Measurements from ENCODE around the gene NGF. TPM values are rescaled to one million over a fixed set of nuclear protein-coding genes. Genes with fewer than 3 reads are reported as not detected.

The NGF gene
- total and polyA plus RNA-seq, 2 of the 8 experiments (the other 6 are each of a cell fraction or from before 2014, with no cell fraction given) = 1.6 TPM; not detected in 1

DNA sequence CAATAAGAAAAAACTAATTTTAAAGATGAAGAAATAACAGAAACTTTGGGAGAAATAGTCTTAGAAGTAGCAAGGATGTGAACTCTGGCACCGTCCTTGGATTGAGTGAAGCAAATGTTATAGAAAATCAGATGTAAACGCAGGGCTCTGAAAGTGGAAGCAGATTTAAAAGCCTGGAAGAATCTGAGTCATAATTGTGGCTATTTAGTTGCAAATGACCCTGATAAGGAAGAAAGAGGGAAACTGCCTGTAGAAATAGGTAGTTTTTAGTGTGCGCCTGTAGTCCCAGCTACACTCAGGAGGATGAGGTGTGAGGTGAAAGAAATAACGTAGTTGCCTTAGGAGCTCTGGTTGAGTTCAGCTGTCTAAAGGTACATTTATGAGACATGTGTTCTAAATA, 101.0 kb downstream of the NGF start:
- H3K18ac ChIP-seq (ENCODE audit: extremely low read depth, low read length) = no peak overlapping the region
- H3K9ac ChIP-seq (replicated peaks in 1 of 4; ENCODE audit: extremely low read depth in 1 of 4, low read depth in 3 of 4, low read length in 3 of 4) = no peak overlapping the region
- H3K23me2 ChIP-seq (ENCODE audit: low read depth, low read length) = no peaks in the 10 kb centered on the region
- no peak overlapping the region for H4K91ac ChIP-seq (replicated peaks; ENCODE audit: insufficient read length, low read length)
- H3K27me3 ChIP-seq (replicated peaks in 1 of 4; ENCODE audit: control insufficient read depth in 3 of 4, extremely low read depth in 1 of 4, insufficient read depth in 3 of 4, low read length in 3 of 4) = peaks cover 0 to 1% (median 0%) of the 10 kb centered on the region in 4 experiments; a peak in 1 of 7 replicates
- no peak overlapping the region for H2BK20ac ChIP-seq (ENCODE audit: low read length)
- FAIRE-seq (no peak), DNase-seq (ENCODE audit: low read depth in 1 of 2, low spot score in 2 of 2) (no peak)
- H2BK12ac ChIP-seq (ENCODE audit: low read depth, low read length) = no peak overlapping the region
- no peak overlapping the region for H3K56ac ChIP-seq (replicated peaks; ENCODE audit: insufficient read length, low read depth, low read length)
- H3K9me3 ChIP-seq (ENCODE audit: insufficient read depth in 2 of 2, low read depth in 1 of 2, low read length in 1 of 2) = no peaks in the 10 kb centered on the region
- no peaks in the 10 kb centered on the region for H3K79me2 ChIP-seq (ENCODE audit: control insufficient read depth in 1 of 2, insufficient read depth in 2 of 2, low read length in 2 of 2)
- H3K4me3 ChIP-seq (ENCODE audit: extremely low read depth in 1 of 4, insufficient read depth in 2 of 4, low read depth in 3 of 4, low read length in 4 of 4) = no peak overlapping the region
- H2AK5ac ChIP-seq (ENCODE audit: low read depth, low read length) = no peak overlapping the region
- WGBS, 2 experiments (ENCODE audit: extremely low coverage in 1 of 2, insufficient coverage in 1 of 2, insufficient read length in 1 of 2, insufficient replicate concordance in 2 of 2, low coverage in 1 of 2, low lambda C conversion rate in 2 of 2, missing lambda C conversion rate in 1 of 2) = 83% methylated on average over 4 of the region's 4 CpGs; no CpG with 5 or more reads in 1 of the 2 experiments
- no peak overlapping the region for H4K8ac ChIP-seq (ENCODE audit: extremely low read depth, insufficient read depth, low read length)
- H3K23ac ChIP-seq (ENCODE audit: insufficient read length) = no peak overlapping the region
- POLR2A ChIA-PET (ENCODE audit: partially characterized antibody) = no interaction called here
- H3K79me1 ChIP-seq (ENCODE audit: low read depth, low read length) = no peaks in the 10 kb centered on the region
- no peaks in the 10 kb centered on the region for H4K20me1 ChIP-seq (replicated peaks in 1 of 2; ENCODE audit: control insufficient read depth in 1 of 2, insufficient read depth in 2 of 2, low read length in 2 of 2)
- H3K4ac ChIP-seq (replicated peaks; ENCODE audit: insufficient read length, low read depth, low read length) = no peak overlapping the region
- CTCF ChIA-PET (ENCODE audit: partially characterized antibody) = no interaction called here
- H3K36me3 ChIP-seq (ENCODE audit: control insufficient read depth in 2 of 4, insufficient read depth in 4 of 4, low read length in 3 of 4) = no peaks in the 10 kb centered on the region
- peak overlapping the region; percentile 15; the same call in 1 of the 2 replicates for H2AFZ ChIP-seq (ENCODE audit: low read length)
- H2BK120ac ChIP-seq (replicated peaks; ENCODE audit: low read depth, low read length) = no peak overlapping the region
- H4K5ac ChIP-seq (ENCODE audit: insufficient read length, low read depth, low read length) = no peak overlapping the region
- TF ChIP-seq, protein P1, sequence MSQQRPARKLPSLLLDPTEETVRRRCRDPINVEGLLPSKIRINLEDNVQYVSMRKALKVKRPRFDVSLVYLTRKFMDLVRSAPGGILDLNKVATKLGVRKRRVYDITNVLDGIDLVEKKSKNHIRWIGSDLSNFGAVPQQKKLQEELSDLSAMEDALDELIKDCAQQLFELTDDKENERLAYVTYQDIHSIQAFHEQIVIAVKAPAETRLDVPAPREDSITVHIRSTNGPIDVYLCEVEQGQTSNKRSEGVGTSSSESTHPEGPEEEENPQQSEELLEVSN (IDR thresholded peaks at IDR 0.05) = no peak
- TF ChIP-seq TCF12 (IDR thresholded peaks at IDR 0.05; ENCODE audit: low read depth, low read length) (no peak), ZNF274 (IDR thresholded peaks at IDR 0.05; ENCODE audit: borderline replicate concordance, extremely low read depth, low read length) (no peak), JUN (IDR thresholded peaks at IDR 0.05; ENCODE audit: low read depth, low read length) (no peak), EP300 (IDR thresholded peaks at IDR 0.05; ENCODE audit: borderline replicate concordance in 1 of 2, low read depth in 2 of 2, low read length in 2 of 2) (no peak), SP4 (IDR thresholded peaks at IDR 0.05; ENCODE audit: low read length) (no peak), CHD2 (IDR thresholded peaks at IDR 0.05; ENCODE audit: low read length) (no peak)
- TF ChIP-seq, protein P2, sequence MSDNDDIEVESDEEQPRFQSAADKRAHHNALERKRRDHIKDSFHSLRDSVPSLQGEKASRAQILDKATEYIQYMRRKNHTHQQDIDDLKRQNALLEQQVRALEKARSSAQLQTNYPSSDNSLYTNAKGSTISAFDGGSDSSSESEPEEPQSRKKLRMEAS (IDR thresholded peaks at IDR 0.05) = no peak
- no peak overlapping the region for H2BK5ac ChIP-seq (ENCODE audit: low read depth, low read length)
- H3K4me2 ChIP-seq (ENCODE audit: insufficient read depth in 1 of 2, low read depth in 2 of 2, low read length in 2 of 2) = no peak overlapping the region
- no peak overlapping the region for H3K14ac ChIP-seq (ENCODE audit: insufficient read length)
- no peak overlapping the region for H3K27ac ChIP-seq (ENCODE audit: low read depth, low read length)
- H2BK15ac ChIP-seq (ENCODE audit: low read length) = no peak overlapping the region
- no peaks in the 10 kb centered on the region; a peak in 1 of 7 replicates for H3K4me1 ChIP-seq (replicated peaks in 1 of 4; ENCODE audit: control insufficient read depth in 3 of 4, insufficient read depth in 4 of 4, low read length in 3 of 4)

All from H1 (cell line).